Hepatocyte (in vitro differentiated cells): ENCODE data around the gene VAC14.

ENCODE experiments used
- EZH2 ChIP-seq: fragments of 200-600 bp; sonication (generic); IDR thresholded peaks from 2 replicates; pipeline ENCODE4 v1.6.1; 2016; ENCODE audit warnings: antibody characterized with exemption, mild to moderate bottlenecking, borderline replicate concordance
- TF ChIP-seq, protein P1 (sequence below): fragments of 200-600 bp; sonication (generic); IDR thresholded peaks from 2 replicates; pipeline ENCODE4 v1.5.1; 2016; ENCODE audit warnings: antibody characterized with exemption, mild to moderate bottlenecking; ENCODE audit not compliant: poor library complexity

DNA sequence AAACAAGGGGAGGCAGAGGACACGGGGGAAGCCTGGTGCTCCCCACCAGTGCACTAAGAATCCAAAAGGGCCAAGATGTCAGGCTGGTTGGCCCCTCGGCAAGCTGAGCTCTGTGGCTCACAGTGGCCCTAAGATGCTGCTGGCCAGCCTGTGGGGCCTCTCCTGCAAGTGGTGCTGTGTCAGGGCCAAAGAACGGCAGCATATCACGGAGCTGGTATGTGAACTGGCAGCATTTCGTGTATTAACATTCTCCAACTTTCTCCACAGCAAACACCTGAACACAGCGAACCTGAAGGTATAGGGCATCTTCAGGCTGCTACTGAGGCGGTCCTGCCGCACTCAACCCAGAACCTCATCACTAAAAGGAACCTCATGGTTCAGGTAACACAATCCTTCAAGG is 34.8 kb downstream of the VAC14 start:
- TF ChIP-seq, protein P1, sequence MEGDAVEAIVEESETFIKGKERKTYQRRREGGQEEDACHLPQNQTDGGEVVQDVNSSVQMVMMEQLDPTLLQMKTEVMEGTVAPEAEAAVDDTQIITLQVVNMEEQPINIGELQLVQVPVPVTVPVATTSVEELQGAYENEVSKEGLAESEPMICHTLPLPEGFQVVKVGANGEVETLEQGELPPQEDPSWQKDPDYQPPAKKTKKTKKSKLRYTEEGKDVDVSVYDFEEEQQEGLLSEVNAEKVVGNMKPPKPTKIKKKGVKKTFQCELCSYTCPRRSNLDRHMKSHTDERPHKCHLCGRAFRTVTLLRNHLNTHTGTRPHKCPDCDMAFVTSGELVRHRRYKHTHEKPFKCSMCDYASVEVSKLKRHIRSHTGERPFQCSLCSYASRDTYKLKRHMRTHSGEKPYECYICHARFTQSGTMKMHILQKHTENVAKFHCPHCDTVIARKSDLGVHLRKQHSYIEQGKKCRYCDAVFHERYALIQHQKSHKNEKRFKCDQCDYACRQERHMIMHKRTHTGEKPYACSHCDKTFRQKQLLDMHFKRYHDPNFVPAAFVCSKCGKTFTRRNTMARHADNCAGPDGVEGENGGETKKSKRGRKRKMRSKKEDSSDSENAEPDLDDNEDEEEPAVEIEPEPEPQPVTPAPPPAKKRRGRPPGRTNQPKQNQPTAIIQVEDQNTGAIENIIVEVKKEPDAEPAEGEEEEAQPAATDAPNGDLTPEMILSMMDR = no peak
- no peak for TF ChIP-seq EZH2
